Keratinocyte (primary cell): ENCODE data around the gene POLD1.

ENCODE experiments used
- CTCF ChIP-seq, 3 experiments: IDR thresholded peaks in 1 of 3; conservative IDR thresholded peaks in 1 of 3; optimal IDR thresholded peaks in 1 of 3; 2 replicates in 2 of 3; 3 replicates in 1 of 3; pipeline versions ENCODE3 to v1.5.1; 2011; ENCODE audit warnings: low read length in 3 of 3, mild to moderate bottlenecking in 3 of 3, moderate library complexity in 2 of 3, control low read depth in 1 of 3, inconsistent platforms in 1 of 3; ENCODE audit not compliant: insufficient read depth in 2 of 3; ENCODE audit errors: extremely low read depth in 1 of 3
- EZH2 ChIP-seq: IDR thresholded peaks from one replicate; pipeline ENCODE4 v1.6.1; 2012; ENCODE audit warnings: inconsistent platforms, mild to moderate bottlenecking, low read length, moderate library complexity

- TF ChIP-seq CTCF (optimal IDR thresholded peaks at IDR 0.05 in 1 of 3, IDR thresholded peaks at IDR 0.05 in 1 of 3, conservative IDR thresholded peaks at IDR 0.05 in 1 of 3; ENCODE audit: extremely low read depth in 1 of 3, insufficient read depth in 2 of 3, low read length in 3 of 3): no peak
- no peak for TF ChIP-seq EZH2
These were observed 41.4 kb downstream of the POLD1 start for GRCh38 chr19:50425581-50425980.
